Activated naive CD8-positive, alpha-beta T cell treated with anti-CD3 and anti-CD28 coated beads, Interleukin-2, amount 10 ng/mL, durations not matched to agents 7 days and 5 days (primary cell): ENCODE measurements around the gene MILR1. TPM values are rescaled to one million over a fixed set of nuclear protein-coding genes. Genes with fewer than 3 reads are reported as not detected.
A peak's percentile ranks its signal among the peaks of the same experiment; 100 is the strongest.
"Not testable (repeated sequence)": the region's sequence is repeated elsewhere in the genome, so short reads cannot be mapped to it uniquely, and the experiment has no call there.

Source experiments
- ATAC-seq: fragments of 150-1000 bp; cut with Tn5 transposase; one replicate; pipeline ENCODE4 v1.10.0; 2021; ENCODE audit warnings: low read depth, moderate library complexity
- POLR2A ChIA-PET: fragments of 350-600 bp; sonication (Branson Sonifier 250); formaldehyde crosslinking; loops from one replicate; lab custom pipeline; 2021; ENCODE audit warnings: antibody characterized with exemption; lab: Charles Lee
- DNase-seq: peaks from one replicate; pipeline ENCODE4 v3.0.0; 2021
- H3K27ac Mint-ChIP-seq: one replicate; pipeline ENCODE4 v1.8.0; 2022; ENCODE audit warnings: mild to moderate bottlenecking, mixed read lengths
- H3K27me3 Mint-ChIP-seq: one replicate; pipeline ENCODE4 v1.8.0; 2022; ENCODE audit warnings: mild to moderate bottlenecking, moderate library complexity, mixed read lengths
- H3K36me3 Mint-ChIP-seq: one replicate; pipeline ENCODE4 v1.8.0; 2021; ENCODE audit warnings: mild to moderate bottlenecking, mixed read lengths
- H3K4me1 Mint-ChIP-seq: one replicate; pipeline ENCODE4 v1.8.0; 2021; ENCODE audit warnings: mixed read lengths
- H3K4me3 Mint-ChIP-seq: one replicate; pipeline ENCODE4 v1.8.0; 2022; ENCODE audit warnings: mild to moderate bottlenecking, moderate library complexity, mixed read lengths
- H3K9me3 Mint-ChIP-seq: one replicate; pipeline ENCODE4 v1.8.0; 2021; ENCODE audit warnings: mixed read lengths
- total RNA-seq, 2 experiments: library from RNA; stranded (reverse); gene quantifications; one replicate each; pipeline ENCODE4 v1.2.3, GENCODE V29; 2021

Gene MILR1
- total RNA-seq, 2 experiments from 2014 or later, result 0.65 to 1.2 TPM

DNA sequence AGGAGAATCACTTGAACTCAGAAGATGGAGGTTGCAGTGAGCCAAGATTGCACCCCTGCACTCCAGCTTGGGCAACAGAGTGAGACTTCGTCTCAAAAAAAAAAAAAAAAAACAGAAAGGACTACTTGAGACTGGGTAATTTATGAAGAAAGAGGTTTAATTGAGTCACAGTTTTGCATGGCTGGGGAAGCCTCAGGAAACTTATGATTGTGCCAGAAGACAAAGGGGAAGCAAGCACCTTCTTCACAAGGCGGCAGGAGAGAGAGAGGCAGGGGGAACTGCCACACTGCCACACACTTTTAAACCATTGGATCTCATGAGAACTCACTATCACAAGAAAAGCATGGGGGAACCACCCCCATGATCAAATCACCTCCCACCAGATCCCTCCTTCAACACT lies 9.0 kb upstream of the MILR1 start:
- Mint-ChIP-seq H3K27me3 (no peaks in the 10 kb centered on the region), H3K36me3 (peaks cover 13% of the 10 kb centered on the region), H3K4me3 (no peak overlapping the region), H3K9me3 (peaks cover 26% of the 10 kb centered on the region), H3K4me1 (peaks cover 18% of the 10 kb centered on the region), H3K27ac (no peak overlapping the region)
- ATAC-seq (no peak), DNase-seq (no peak)
- POLR2A ChIA-PET, result interaction anchor here (0.6 kb wide), 1 partner anchor 136 kb away, joined by 4 read pairs; no protein-coding TSS in a partner anchor

DNA sequence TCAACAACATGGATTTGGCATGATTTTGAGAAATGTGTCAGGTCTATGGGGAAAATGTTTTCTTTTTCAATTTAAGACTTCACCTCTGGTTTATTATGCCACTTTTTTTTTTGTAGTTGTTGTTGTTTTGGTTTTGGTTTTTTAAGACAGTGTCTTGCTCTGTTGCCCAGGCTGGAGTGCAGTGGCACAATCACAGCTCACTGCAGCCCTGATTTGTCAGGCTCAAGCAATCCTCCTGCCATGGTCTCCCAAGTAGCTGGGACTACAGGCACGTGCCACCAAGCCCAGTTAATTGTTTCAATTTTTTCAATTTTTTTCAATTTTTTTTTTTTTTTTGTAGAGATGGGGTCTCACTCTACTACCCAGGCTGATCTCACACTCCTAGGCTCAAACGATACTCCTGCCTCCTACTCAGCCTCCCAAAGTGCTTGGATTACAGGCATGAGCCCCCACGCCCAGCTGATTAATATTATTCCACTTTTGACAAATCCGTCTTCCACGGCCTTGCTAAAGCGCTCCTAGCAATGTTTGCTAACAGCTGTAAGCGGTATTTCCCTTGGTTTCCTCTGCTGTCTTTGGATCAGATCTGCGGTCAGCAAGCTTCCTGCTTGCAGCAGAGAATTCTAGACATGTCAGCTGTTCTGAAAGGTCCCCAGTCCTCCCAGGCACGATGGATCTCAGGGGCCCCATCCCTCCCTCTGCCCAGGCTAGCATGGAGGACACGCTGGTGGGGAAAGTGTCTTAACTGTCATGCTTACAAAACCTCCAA lies 7.0 kb upstream of the MILR1 start:
- Mint-ChIP-seq H3K27ac (peak overlapping the region; percentile 74), H3K4me1 (peaks cover 18% of the 10 kb centered on the region)

DNA sequence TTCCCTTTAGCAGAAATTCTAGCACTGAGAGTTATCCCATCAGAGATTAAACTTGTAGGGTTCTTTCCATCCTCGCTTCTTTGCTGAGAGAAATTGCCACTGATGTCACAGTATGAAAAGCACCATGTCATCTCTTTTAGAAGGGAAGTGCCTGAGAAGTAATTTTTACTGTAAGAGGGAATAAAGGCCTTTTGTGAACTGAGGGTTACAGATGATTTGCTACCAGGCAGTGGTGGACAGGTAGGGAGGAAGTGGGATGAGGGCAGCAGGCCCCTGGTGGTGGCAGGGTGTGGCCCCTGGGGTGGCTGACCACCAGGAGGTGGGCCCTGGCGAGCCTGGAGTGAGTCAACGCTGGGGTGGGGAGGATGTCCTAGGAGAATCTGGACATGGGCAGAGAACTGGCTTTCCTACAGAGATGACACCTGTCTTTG lies 6.4 kb upstream of the MILR1 start:
- DNase-seq, result no peak
- H3K27ac Mint-ChIP-seq, result peak overlapping the region; percentile 74
- peaks cover 11% of the 10 kb centered on the region for H3K36me3 Mint-ChIP-seq
- no peaks in the 10 kb centered on the region for H3K27me3 Mint-ChIP-seq
- peaks cover 20% of the 10 kb centered on the region for H3K4me1 Mint-ChIP-seq
- ATAC-seq, result peak; percentile 67
- POLR2A ChIA-PET, result no interaction called here
- H3K9me3 Mint-ChIP-seq, result peaks cover 18% of the 10 kb centered on the region
- peak overlapping the region; percentile 77 for H3K4me3 Mint-ChIP-seq

More for the DNA sequence above, 7.0 kb upstream of the MILR1 start:
- peak; percentile 45 for DNase-seq
- Mint-ChIP-seq H3K36me3 (peaks cover 12% of the 10 kb centered on the region), H3K4me3 (peak overlapping the region; percentile 77), H3K27me3 (no peaks in the 10 kb centered on the region), H3K9me3 (peaks cover 21% of the 10 kb centered on the region)
- POLR2A ChIA-PET, result interaction anchor here (0.5 to 0.7 kb wide), 2 partner anchors 46 to 585 kb away, joined by 4 read pairs; no protein-coding TSS in a partner anchor
- ATAC-seq, result peak; percentile 60

DNA sequence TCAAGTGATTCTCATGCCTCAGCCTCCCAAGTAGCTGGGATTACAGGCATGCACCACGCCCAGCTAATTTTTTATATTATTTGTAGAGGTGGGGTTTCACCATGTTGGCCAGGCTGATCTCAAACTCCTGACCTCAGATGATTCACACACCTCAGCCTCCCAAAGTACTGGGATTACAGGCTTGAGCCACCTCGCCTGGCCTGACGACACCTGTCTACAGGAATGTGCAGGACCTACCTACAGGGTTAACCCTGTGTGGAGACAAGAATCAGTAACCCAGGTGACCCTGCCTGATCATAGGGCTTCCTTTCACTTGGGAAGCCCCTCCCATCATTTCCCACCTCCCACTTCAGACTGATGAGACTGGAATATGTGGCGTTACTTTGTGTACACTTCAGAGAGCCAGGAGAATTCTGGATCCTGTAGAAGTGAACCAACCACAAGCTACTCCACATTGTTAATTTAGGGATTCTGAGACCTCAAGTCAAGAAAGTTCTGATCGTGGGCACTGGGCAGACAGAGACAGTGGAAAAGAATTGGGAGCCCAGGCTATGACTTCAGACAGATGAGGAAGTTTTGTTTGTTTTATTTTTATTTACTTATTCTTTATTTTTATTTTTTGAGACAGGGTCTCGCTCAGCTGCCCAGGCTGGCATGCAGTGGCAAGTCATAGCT lies 5.7 kb upstream of the MILR1 start:
- Mint-ChIP-seq H3K4me1 (peaks cover 20% of the 10 kb centered on the region), H3K27me3 (no peaks in the 10 kb centered on the region), H3K36me3 (peaks cover 9% of the 10 kb centered on the region), H3K27ac (no peak overlapping the region), H3K4me3 (no peak overlapping the region), H3K9me3 (peaks cover 12% of the 10 kb centered on the region)
- POLR2A ChIA-PET, result interaction anchor here (0.9 kb wide), 1 partner anchor 13 kb away, joined by 4 read pairs; no protein-coding TSS in a partner anchor
- ATAC-seq (no peak), DNase-seq (no peak)

DNA sequence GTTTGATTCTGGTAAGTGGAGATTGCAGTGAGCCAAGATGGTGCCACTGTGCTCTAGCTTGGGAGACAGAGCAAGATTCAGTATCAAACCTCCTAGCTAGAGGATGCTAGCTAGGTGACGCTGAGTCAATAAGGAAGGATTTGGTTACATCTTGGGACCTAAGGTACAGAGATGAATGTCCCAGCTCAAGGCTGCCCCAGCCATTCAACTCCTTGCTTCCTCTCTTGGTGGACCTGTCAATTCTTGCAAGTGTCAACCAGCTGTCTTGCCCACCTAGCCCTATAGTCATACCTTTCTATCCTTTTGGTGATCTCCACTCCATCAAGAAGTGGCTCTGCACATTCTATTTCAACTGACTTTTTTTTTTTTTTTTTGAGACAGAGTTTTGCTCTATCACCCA lies 1.4 kb upstream of the MILR1 start:
- Mint-ChIP-seq H3K9me3 (no peaks in the 10 kb centered on the region), H3K4me3 (no peak overlapping the region), H3K27ac (no peak overlapping the region), H3K36me3 (no peaks in the 10 kb centered on the region), H3K27me3 (no peaks in the 10 kb centered on the region), H3K4me1 (peaks cover 21% of the 10 kb centered on the region)
- POLR2A ChIA-PET, result interaction anchor here (0.5 to 1.0 kb wide), 4 partner anchors 9 to 273 kb away, joined by 3 to 5 read pairs (median 4); no protein-coding TSS in a partner anchor
- DNase-seq (no peak), ATAC-seq (no peak)

DNA sequence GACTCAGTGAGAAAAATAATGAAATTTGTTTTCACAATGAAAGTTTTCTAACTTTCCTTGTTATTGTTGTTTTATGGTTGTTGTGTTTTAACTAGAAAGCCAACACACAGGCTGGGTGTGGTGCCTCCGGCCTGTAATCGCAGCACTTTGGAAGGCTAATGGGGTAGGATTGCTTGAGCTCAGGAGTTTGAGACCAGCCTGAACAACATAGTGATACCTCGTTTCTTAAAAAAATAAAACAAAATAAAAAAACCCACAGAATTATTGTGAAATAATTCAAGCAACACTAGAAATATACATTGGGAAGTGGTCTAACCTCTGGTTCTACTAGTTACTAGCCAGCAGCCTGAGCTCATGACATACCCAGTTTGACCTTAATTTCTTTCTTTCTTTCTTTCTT lies 630 bp downstream of the MILR1 start:
- no peak for ATAC-seq
- no peak overlapping the region for H3K4me3 Mint-ChIP-seq
- no peak overlapping the region for H3K27ac Mint-ChIP-seq
- POLR2A ChIA-PET, result no interaction called here
- no peak for DNase-seq
- no peaks in the 10 kb centered on the region for H3K9me3 Mint-ChIP-seq
- no peaks in the 10 kb centered on the region for H3K36me3 Mint-ChIP-seq
- no peaks in the 10 kb centered on the region for H3K27me3 Mint-ChIP-seq
- H3K4me1 Mint-ChIP-seq, result peaks cover 12% of the 10 kb centered on the region

DNA sequence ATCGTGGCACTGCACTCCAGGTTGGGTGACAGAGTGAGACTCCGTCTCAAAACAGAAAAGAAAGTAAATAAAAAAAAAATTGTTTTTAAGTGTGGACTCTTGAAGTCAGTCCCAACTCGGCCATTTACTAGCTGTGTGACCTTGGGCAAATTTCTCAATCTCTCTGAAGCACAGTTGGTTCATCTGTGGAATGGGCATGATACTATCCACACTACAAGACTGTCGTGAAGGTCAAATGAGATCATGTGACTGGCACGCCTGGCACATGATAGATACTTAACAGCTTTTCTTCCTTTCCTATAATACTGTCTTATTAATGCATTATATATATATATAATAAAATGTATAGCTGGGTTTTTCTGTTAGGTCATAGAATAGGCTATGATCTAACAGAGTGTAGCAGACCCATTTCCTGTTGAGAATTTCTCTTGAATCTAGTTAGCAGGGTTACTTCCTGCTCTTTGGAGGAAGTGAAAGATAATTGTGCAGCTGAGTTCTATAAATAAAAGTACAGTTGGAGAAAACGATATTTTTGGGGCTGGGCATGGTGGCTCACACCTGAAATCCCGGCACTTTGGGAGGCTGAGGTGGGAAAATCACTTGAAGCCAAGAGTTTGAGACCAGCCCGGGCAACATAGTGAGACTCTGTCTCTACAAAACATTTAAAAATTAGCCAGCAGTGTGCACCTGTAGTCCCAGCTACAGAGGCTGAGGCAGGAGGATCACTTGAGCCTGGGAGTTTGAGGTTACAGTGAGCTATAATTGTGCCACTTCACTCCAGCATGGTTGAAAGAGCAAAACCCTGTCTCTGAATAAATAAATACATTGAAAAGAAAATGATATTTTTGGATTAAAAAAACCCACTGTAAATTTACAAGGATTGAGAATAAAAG lies 7.3 kb downstream of the MILR1 start:
- no peaks in the 10 kb centered on the region for H3K9me3 Mint-ChIP-seq
- H3K4me1 Mint-ChIP-seq, result peaks cover 18% of the 10 kb centered on the region
- no peak for DNase-seq
- peaks cover 3% of the 10 kb centered on the region for H3K36me3 Mint-ChIP-seq
- POLR2A ChIA-PET, result interaction anchor here (0.9 to 1.6 kb wide), 6 partner anchors 8 to 50 kb away, joined by 3 to 12 read pairs (median 4); partner anchors contain the start of genes CEP95 and DDX5
- no peaks in the 10 kb centered on the region for H3K27me3 Mint-ChIP-seq
- peak; percentile 84 for ATAC-seq
- H3K27ac Mint-ChIP-seq, result peak overlapping the region; percentile 93
- peak overlapping the region; percentile 37 for H3K4me3 Mint-ChIP-seq

DNA sequence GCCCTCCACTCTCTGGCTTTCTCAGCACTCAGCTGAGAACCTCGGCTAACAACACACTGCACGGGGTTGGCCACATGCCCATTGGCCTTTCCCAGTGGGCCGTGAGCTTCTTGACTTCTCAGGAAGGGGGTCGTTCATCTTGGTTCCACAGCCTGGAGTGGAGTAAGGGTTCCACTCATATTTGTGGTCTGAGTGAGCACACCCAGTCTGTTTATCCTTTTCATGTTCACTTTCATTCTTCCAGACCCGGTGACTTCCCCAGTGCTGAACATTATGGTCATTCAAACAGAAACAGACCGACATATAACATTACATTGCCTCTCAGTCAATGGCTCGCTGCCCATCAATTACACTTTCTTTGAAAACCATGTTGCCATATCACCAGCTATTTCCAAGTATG lies 8.2 kb downstream of the MILR1 start:
- Mint-ChIP-seq H3K9me3 (no peaks in the 10 kb centered on the region), H3K36me3 (peaks cover 3% of the 10 kb centered on the region), H3K4me3 (no peak overlapping the region), H3K4me1 (peaks cover 18% of the 10 kb centered on the region), H3K27me3 (no peaks in the 10 kb centered on the region), H3K27ac (peak overlapping the region; percentile 0)
- ATAC-seq (no peak), DNase-seq (no peak)
- POLR2A ChIA-PET, result interaction anchor here (1.6 to 2.0 kb wide), 2 partner anchors 48 to 49 kb away, joined by 7 to 12 read pairs; partner anchors contain the start of genes CEP95 and DDX5

DNA sequence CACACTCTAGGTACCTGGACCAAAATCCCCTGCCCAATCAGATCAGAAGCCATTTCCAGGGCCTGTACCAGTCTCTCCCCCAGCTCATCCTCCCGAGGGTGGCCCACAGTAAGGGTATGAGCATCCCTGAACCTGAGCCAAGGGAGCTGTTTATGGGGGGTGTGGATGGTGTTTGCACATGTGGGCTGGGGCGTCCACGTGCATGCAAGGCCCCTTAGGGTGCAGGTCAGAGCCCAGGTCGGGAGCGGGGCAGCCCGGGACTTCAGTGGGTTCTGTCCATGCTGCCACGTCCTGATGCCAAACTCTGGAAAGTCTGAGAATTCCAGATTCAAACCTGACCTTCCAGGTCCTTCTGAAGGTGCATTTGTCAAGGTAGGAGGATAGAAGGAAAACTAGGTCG lies 9.8 kb downstream of the MILR1 start:
- Mint-ChIP-seq H3K36me3 (peaks cover 3% of the 10 kb centered on the region), H3K4me3 (no peak overlapping the region), H3K4me1 (peaks cover 18% of the 10 kb centered on the region), H3K27ac (no peak overlapping the region), H3K9me3 (no peaks in the 10 kb centered on the region), H3K27me3 (no peaks in the 10 kb centered on the region)
- DNase-seq (no peak), ATAC-seq (no peak)
- POLR2A ChIA-PET, result interaction anchor here (2.0 kb wide), 1 partner anchor 47 kb away, joined by 7 read pairs; no protein-coding TSS in a partner anchor

DNA sequence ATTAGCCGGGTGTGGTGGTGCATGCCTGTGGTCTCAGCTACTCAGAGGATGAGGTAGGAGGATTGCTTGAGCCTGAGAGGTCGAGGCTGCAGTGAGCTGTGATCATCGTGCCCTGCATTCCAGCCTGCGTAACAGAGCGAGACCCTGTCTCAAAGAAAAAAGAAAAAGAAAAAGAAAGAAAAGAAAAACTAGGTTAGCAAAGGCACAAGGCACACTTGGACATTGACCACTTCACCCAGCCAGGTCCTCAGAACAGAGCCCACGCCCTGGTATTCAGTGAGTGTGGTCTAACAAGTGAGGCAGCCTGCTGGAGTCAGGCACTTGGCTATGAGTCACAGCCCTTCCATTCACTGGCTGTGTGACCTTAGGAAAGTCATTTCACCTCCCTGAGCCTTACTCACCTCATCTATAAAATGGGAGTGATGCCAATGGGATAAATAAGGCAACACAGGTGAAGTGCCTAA lies 10.4 kb downstream of the MILR1 start:
- Mint-ChIP-seq H3K27me3 (no peaks in the 10 kb centered on the region), H3K4me1 (peaks cover 18% of the 10 kb centered on the region), H3K36me3 (peaks cover 3% of the 10 kb centered on the region), H3K4me3 (no peak overlapping the region), H3K27ac (no peak overlapping the region), H3K9me3 (no peaks in the 10 kb centered on the region)
- no peak for ATAC-seq
- POLR2A ChIA-PET, result interaction anchor here (2.0 kb wide), 1 partner anchor 46 kb away, joined by 7 read pairs; no protein-coding TSS in a partner anchor
- DNase-seq, result no peak

DNA sequence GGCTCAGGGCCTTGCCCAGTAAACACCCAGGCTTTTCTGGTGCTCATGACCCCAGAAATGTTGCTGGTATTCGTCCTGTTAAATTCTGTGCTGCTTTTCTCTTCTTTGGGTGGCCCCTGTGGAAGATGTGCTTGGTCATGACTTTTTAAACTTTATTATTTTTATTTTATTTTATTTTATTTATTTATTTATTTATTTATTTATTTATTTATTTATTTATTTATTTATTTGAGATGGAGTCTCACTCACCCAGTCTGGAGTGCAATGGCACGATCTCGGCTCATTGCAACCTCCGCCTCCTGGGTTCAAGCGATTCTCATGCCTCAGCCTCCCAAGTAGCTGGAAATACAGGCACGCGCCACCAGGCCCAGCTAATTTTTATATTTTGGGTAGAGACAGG lies 10.9 kb downstream of the MILR1 start:
- not testable (repeated sequence) for DNase-seq, H3K27ac Mint-ChIP-seq, H3K4me3 Mint-ChIP-seq, H3K27me3 Mint-ChIP-seq, H3K9me3 Mint-ChIP-seq, H3K36me3 Mint-ChIP-seq, ATAC-seq
- H3K4me1 Mint-ChIP-seq, result peaks cover 17% of the 10 kb centered on the region
- POLR2A ChIA-PET, result interaction anchor here (0.6 kb wide), 1 partner anchor 22 kb away, joined by 3 read pairs; no protein-coding TSS in a partner anchor

DNA sequence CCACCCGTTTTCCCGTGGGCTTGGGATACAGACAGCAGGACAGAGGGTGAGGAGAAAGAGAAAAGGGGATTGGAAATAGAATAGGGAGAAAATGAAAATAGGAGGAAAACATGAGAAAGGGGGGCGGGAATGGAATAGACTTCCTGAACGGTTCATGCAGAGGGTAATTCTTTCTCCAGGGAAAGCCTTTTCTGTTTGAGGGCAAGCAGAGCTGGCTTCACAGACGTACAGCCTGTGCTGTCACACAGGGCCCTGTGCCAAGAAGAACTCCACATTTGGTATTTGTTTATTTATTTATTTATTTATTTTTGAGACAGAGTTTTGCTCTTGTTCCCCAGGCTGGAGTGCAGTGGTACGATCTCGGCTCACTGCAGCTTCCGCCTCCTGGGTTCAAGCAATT lies 12.0 kb downstream of the MILR1 start:
- Mint-ChIP-seq H3K9me3 (no peaks in the 10 kb centered on the region), H3K27ac (no peak overlapping the region), H3K36me3 (peaks cover 2% of the 10 kb centered on the region), H3K27me3 (peaks cover 3% of the 10 kb centered on the region), H3K4me1 (peaks cover 14% of the 10 kb centered on the region), H3K4me3 (no peak overlapping the region)
- POLR2A ChIA-PET, result no interaction called here
- ATAC-seq (no peak), DNase-seq (no peak)
